CD14-positive monocyte (primary cell): ENCODE data around the gene ETV2. TPM values are rescaled to one million over a fixed set of nuclear protein-coding genes. Genes with fewer than 3 reads are reported as not detected.

Source experiments
- DNase-seq, 3 donors: peaks; one replicate each; pipeline ENCODE4 v3.0.0-alpha.2; 2011 to 2022
- H2AFZ ChIP-seq: 2 replicates; pipeline ENCODE4 v1.6.0; 2012; ENCODE audit warnings: mild to moderate bottlenecking, low read depth, low read length, inconsistent platforms; ENCODE audit not compliant: insufficient read depth, poor library complexity, severe bottlenecking
- H3K27ac ChIP-seq, 2 donors: 1 replicate in 1 of 2; 2 replicates in 1 of 2; pipeline ENCODE4 v1.5.1; 2012 to 2013; ENCODE audit warnings: low read length in 2 of 2, control low read depth in 1 of 2, inconsistent platforms in 1 of 2, low read depth in 1 of 2, mild to moderate bottlenecking in 1 of 2
- H3K27me3 ChIP-seq, 2 donors: one replicate each; pipeline versions ENCODE4 v1.6.0 to v1.6.1; 2011 to 2013; ENCODE audit warnings: low read length in 2 of 2; ENCODE audit not compliant: control insufficient read depth in 2 of 2, insufficient read depth in 2 of 2
- H3K36me3 ChIP-seq, 2 donors: replicated peaks in 1 of 2; 1 replicate in 1 of 2; 2 replicates in 1 of 2; pipeline versions ENCODE4 v1.5.1 to v1.6.1; 2012 to 2013; ENCODE audit warnings: low read length in 2 of 2, control low read depth in 1 of 2, inconsistent platforms in 1 of 2, mild to moderate bottlenecking in 1 of 2; ENCODE audit not compliant: insufficient read depth in 2 of 2, control insufficient read depth in 1 of 2
- H3K4me1 ChIP-seq, 2 donors: 1 replicate in 1 of 2; 2 replicates in 1 of 2; pipeline versions ENCODE4 v1.5.1 to v1.6.1; 2012 to 2013; ENCODE audit warnings: low read length in 2 of 2, control low read depth in 1 of 2, inconsistent platforms in 1 of 2, mild to moderate bottlenecking in 1 of 2, moderate library complexity in 1 of 2; ENCODE audit not compliant: insufficient read depth in 2 of 2, control insufficient read depth in 1 of 2
- H3K4me2 ChIP-seq: replicated peaks from 2 replicates; pipeline ENCODE3; 2012; ENCODE audit warnings: low read length, moderate library complexity, mild to moderate bottlenecking; ENCODE audit not compliant: poor library complexity, severe bottlenecking; ENCODE audit errors: extremely low read depth
- H3K4me3 ChIP-seq, 3 experiments: fragments of 200-600 bp in 1 of 3; sonication (generic) in 1 of 3; replicated peaks in 1 of 3; 1 replicate in 2 of 3; 2 replicates in 1 of 3; pipeline ENCODE4 v1.5.1; 2011 to 2013; ENCODE audit warnings: low read length in 3 of 3, mild to moderate bottlenecking in 3 of 3, control low read depth in 2 of 3, low read depth in 2 of 3, inconsistent platforms in 1 of 3, moderate library complexity in 1 of 3
- H3K79me2 ChIP-seq: 2 replicates; pipeline ENCODE4 v1.6.0; 2012; ENCODE audit warnings: mild to moderate bottlenecking, control low read depth, inconsistent platforms, low read length, moderate library complexity; ENCODE audit not compliant: insufficient read depth
- H3K9ac ChIP-seq: 2 replicates; pipeline ENCODE4 v1.6.0; 2017; ENCODE audit warnings: low read length, mild to moderate bottlenecking; ENCODE audit not compliant: insufficient read depth, poor library complexity, severe bottlenecking
- H3K9me3 ChIP-seq, 2 donors: replicated peaks in 1 of 2; 1 replicate in 1 of 2; 2 replicates in 1 of 2; pipeline versions ENCODE4 v1.5.1 to v1.6.1; 2012 to 2013; ENCODE audit warnings: low read length in 2 of 2, control low read depth in 1 of 2; ENCODE audit not compliant: control insufficient read depth in 1 of 2, insufficient read depth in 1 of 2
- H4K20me1 ChIP-seq: 2 replicates; pipeline ENCODE4 v1.6.0; 2012; ENCODE audit warnings: mild to moderate bottlenecking, low read length, control low read depth, moderate library complexity; ENCODE audit not compliant: insufficient read depth
- H3K27ac Mint-ChIP-seq, 7 donors: one replicate each; pipeline ENCODE4 v1.8.0; 2020; ENCODE audit warnings: mild to moderate bottlenecking in 7 of 7, mixed read lengths in 7 of 7, moderate library complexity in 6 of 7, inconsistent platforms in 2 of 7
- H3K27me3 Mint-ChIP-seq, 3 donors: one replicate each; pipeline ENCODE4 v1.8.0; 2021 to 2022; ENCODE audit warnings: low read depth in 3 of 3, mild to moderate bottlenecking in 3 of 3, mixed read lengths in 3 of 3, moderate library complexity in 3 of 3, inconsistent platforms in 1 of 3
- H3K36me3 Mint-ChIP-seq, 2 donors: one replicate each; pipeline ENCODE4 v1.8.0; 2020; ENCODE audit warnings: mixed read lengths in 2 of 2, inconsistent platforms in 1 of 2, mild to moderate bottlenecking in 1 of 2
- H3K4me1 Mint-ChIP-seq: one replicate; pipeline ENCODE4 v1.8.0; 2020; ENCODE audit warnings: mild to moderate bottlenecking, mixed read lengths
- H3K4me3 Mint-ChIP-seq, 2 donors: one replicate each; pipeline ENCODE4 v1.8.0; 2020; ENCODE audit warnings: mild to moderate bottlenecking in 2 of 2, mixed read lengths in 2 of 2, moderate library complexity in 1 of 2
- H3K9me3 Mint-ChIP-seq, 7 donors: one replicate each; pipeline ENCODE4 v1.8.0; 2020 to 2022; ENCODE audit warnings: mixed read lengths in 7 of 7, mild to moderate bottlenecking in 6 of 7, moderate library complexity in 6 of 7, inconsistent platforms in 2 of 7
- WGBS: methylation state at CpG from one replicate; pipeline ENCODE4 v1.1.5; 2013; ENCODE audit warnings: missing lambda C conversion rate; ENCODE audit not compliant: insufficient coverage; 5-methylcytosine and 5-hydroxymethylcytosine counted together
- intact Hi-C, 2 donors: fragments of 100-400 bp; cut with micrococcal nuclease; formaldehyde crosslinking; loops; one replicate each; pipeline versions ENCODE4 v1.15.0 to v1.15.1; 2023
- polyA plus RNA-seq, 3 donors: library from polyadenylated mRNA; depleted of rRNA in 1 of 3; unstranded in 2 of 3; stranded (reverse) in 1 of 3; fragments of 300-500 nt in 2 of 3; fragments of >200 nt in 1 of 3; fragmentation: Illumina TruSeq in 2 of 3; gene quantifications; 1 replicate in 2 of 3; 2 replicates in 1 of 3; pipeline ENCODE4 v1.2.3, GENCODE V29; 2012 to 2021
- TF ChIP-seq, protein P1 (sequence below): fragments of 200-600 bp; IDR thresholded peaks from one replicate; pipeline ENCODE4 v1.8.0; 2022; ENCODE audit warnings: antibody characterized with exemption, mild to moderate bottlenecking

ETV2 gene
- polyA plus RNA-seq, 3 donors: 0.17 to 0.93 (median 0.82) TPM

DNA sequence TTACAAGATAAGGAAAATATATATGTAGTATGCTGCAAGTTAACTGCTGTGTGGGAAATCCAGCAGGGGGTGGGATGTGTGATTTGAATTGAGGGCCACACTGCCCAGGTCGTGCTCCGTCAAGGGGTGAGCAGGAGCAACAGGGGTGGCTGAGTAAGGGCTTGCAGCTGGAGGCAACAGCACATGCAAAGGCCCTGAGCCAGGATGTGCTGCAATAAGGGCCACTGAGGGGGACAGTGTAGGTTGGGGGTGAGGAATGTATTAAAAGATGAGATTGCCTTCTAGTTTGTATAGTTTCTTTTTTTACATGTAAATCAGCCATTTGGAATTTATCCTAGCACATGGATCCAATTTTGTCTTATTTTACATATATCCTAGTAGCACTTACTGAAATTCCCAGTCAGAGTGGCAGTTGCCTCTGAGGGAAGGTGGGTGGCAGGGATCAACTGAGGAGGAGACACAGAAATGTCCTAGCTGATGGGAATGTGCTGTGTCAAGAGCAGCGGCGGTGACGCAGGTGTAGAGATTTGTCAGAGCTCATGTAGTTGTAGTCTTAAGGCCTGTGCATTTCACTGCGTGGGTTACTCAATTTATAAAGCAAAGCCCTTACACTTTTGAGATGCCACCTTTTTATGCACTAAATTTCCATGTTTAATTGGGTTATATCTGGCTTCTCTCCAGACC lies 18.1 kb upstream of the ETV2 start:
- peaks cover 5% of the 10 kb centered on the region for H3K4me1 Mint-ChIP-seq
- no peak overlapping the region for H3K4me2 ChIP-seq
- no peaks in the 10 kb centered on the region for H3K27me3 ChIP-seq
- peaks cover 7 to 8% of the 10 kb centered on the region in 2 donors for H3K4me1 ChIP-seq
- no peak for DNase-seq
- peaks cover 8 to 23% of the 10 kb centered on the region in 2 donors for H3K36me3 Mint-ChIP-seq
- no peaks in the 10 kb centered on the region for H3K79me2 ChIP-seq
- no peak overlapping the region for H3K9ac ChIP-seq
- intact Hi-C loops: no loop called here
- H4K20me1 ChIP-seq: no peaks in the 10 kb centered on the region
- no peak overlapping the region for H3K27ac Mint-ChIP-seq
- no peaks in the 10 kb centered on the region for H3K9me3 ChIP-seq
- no peak overlapping the region for H3K4me3 Mint-ChIP-seq
- H3K27me3 Mint-ChIP-seq: peaks cover 0 to 3% (median 1%) of the 10 kb centered on the region in 3 donors
- H3K27ac ChIP-seq: no peak overlapping the region
- H2AFZ ChIP-seq: no peak overlapping the region
- 88% methylated on average over 2 of the region's 6 CpGs for WGBS
- TF ChIP-seq, protein P1, sequence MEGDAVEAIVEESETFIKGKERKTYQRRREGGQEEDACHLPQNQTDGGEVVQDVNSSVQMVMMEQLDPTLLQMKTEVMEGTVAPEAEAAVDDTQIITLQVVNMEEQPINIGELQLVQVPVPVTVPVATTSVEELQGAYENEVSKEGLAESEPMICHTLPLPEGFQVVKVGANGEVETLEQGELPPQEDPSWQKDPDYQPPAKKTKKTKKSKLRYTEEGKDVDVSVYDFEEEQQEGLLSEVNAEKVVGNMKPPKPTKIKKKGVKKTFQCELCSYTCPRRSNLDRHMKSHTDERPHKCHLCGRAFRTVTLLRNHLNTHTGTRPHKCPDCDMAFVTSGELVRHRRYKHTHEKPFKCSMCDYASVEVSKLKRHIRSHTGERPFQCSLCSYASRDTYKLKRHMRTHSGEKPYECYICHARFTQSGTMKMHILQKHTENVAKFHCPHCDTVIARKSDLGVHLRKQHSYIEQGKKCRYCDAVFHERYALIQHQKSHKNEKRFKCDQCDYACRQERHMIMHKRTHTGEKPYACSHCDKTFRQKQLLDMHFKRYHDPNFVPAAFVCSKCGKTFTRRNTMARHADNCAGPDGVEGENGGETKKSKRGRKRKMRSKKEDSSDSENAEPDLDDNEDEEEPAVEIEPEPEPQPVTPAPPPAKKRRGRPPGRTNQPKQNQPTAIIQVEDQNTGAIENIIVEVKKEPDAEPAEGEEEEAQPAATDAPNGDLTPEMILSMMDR: no peak
- peaks cover 5 to 7% of the 10 kb centered on the region in 2 donors for H3K36me3 ChIP-seq
- peaks cover 0 to 3% (median 0%) of the 10 kb centered on the region in 7 donors for H3K9me3 Mint-ChIP-seq
- no peak overlapping the region for H3K4me3 ChIP-seq

DNA sequence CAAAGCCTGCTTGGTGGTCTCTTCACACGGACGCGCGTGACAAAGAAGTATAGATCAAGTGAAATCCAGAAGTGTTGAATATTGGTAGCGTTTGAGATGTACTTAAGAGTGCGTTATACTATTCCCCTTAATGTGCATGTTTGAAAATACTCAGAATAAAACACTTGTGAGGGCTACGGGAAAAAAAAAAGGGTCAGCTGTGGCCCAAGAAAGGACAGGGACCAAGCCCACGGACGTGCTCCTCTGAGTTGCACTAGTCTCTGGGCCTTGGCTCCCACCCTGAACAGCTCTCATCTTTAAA lies 13.3 kb upstream of the ETV2 start:
- intact Hi-C loops: loop anchor here (2.0 to 5.0 kb wide), 5 partner anchors 15 to 489 kb away; partner anchors contain the start of genes HAUS5 (in 1 of the 2), KMT2B (in 1 of the 2), LIN37 (in 1 of the 2) and PSENEN (in 1 of the 2)
- 0% methylated on average over 3 of the region's 9 CpGs for WGBS

More for the DNA sequence above, 13.3 kb upstream of the ETV2 start:
- Histone ChIP-seq H3K9ac (peak overlapping the region; percentile 98), H3K36me3 (peaks cover 27 to 30% of the 10 kb centered on the region in 2 donors), H2AFZ (peak overlapping the region; percentile 88), H3K4me1 (peaks cover 14 to 15% of the 10 kb centered on the region in 2 donors), H3K9me3 (no peaks in the 10 kb centered on the region), H3K79me2 (peaks cover 11% of the 10 kb centered on the region), H3K4me3 (peak overlapping the region; percentile 41 to 99 (median 98)), H3K27ac (peak overlapping the region; percentile 85 to 99), H3K4me2 (peak overlapping the region; percentile 88), H3K27me3 (no peaks in the 10 kb centered on the region), H4K20me1 (no peaks in the 10 kb centered on the region)
- Mint-ChIP-seq H3K4me3 (peak overlapping the region; percentile 93 to 98), H3K4me1 (peaks cover 13% of the 10 kb centered on the region), H3K27me3 (peaks cover 0 to 4% (median 2%) of the 10 kb centered on the region in 3 donors), H3K9me3 (peaks cover 0 to 3% (median 0%) of the 10 kb centered on the region in 7 donors), H3K36me3 (peaks cover 29 to 33% of the 10 kb centered on the region in 2 donors), H3K27ac (peak overlapping the region; percentile 96 to 100 (median 96))
- DNase-seq: no peak
- TF ChIP-seq, protein P1: no peak
